ENCODE data around the gene C11orf21. TPM values are rescaled to one million over a fixed set of nuclear protein-coding genes. Genes with fewer than 3 reads are reported as not detected.

C11orf21 gene
- total and polyA plus RNA-seq, 9 of the 15 experiments (the other 6 are each of a cell fraction or from before 2014, with no cell fraction given), result 0.10 to 2.6 (median 2.0) TPM

DNA sequence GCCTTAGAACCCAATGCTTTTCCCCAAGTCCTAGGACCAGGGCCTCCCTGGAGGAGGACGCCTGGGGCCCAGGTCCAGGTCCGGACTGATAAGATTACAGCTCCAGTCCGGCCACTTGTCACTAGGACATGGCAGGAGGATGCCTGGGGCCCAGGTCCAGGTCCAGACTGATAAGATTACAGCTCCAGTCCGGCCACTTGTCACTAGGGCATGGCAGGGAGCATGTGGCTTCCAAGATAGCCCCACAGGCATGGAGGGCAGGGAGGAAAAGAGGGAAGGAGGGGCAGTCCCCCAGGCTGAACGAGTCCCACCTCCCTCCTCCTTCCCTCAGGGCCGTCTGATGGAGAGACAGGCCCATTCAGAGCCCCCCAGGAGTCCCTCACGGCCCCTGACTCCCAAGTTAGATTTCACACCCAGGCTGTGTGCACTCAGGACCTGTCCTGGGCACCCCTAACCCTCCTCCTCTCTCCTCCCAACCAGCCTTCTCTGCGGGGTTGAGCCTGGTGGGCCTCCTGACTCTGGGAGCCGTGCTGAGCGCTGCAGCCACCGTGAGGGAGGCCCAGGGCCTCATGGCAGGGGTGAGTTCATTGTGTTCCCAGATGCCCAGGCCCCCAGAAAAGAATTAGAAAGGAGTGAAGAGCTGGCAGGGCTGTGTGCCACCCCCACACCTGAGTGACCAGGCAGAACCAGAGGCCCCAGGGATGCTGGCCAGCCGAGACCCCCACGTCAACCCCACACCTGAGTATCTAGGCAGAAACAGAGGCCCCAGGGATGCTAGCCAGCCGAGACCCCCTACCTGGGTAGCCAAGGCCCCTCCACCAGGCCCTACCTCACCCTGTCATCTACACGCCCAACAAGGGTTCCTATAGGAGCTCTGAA is 2.1 kb upstream of the C11orf21 start (continued):
- TF ChIP-seq SMARCB1 (IDR thresholded peaks at IDR 0.05; ENCODE audit: insufficient read length, low read depth), result no peak
- TF ChIP-seq SP1 (CRISPR knock-in tag; IDR thresholded peaks at IDR 0.05), result peak; percentile 79
- TF ChIP-seq CREM (IDR thresholded peaks at IDR 0.05; ENCODE audit: low read depth), result peak; percentile 78
- TF ChIP-seq SMARCC2 (IDR thresholded peaks at IDR 0.05; ENCODE audit: low read depth), result peak; percentile 77; the same call in 1 of the 2 replicates
- peak; percentile 62; the same call in 1 of the 2 replicates for TF ChIP-seq ATF7 (IDR thresholded peaks at IDR 0.05)
- TF ChIP-seq NFE2 (IDR thresholded peaks at IDR 0.05; ENCODE audit: low read depth), result peak; percentile 38; the same call in 1 of the 2 replicates
- peak; percentile 97 for TF ChIP-seq HDAC2 (IDR thresholded peaks at IDR 0.05)
- peak; percentile 75 to 94; a peak in 3 of 4 replicates for TF ChIP-seq ARNT (IDR thresholded peaks at IDR 0.05)
- TF ChIP-seq ZNF589 (CRISPR knock-in tag; IDR thresholded peaks at IDR 0.05; ENCODE audit: low read depth), result peak; percentile 91
- no peak for TF ChIP-seq GTF2A2 (tag; IDR thresholded peaks at IDR 0.05)
- no peak for TF ChIP-seq HOXB6 (CRISPR knock-in tag; IDR thresholded peaks at IDR 0.05; ENCODE audit: borderline replicate concordance)
- TF ChIP-seq MEIS2 (IDR thresholded peaks at IDR 0.05; ENCODE audit: partially characterized antibody), result peak; percentile 93
- no peak for TF ChIP-seq CEBPB (tag; IDR thresholded peaks at IDR 0.05)
- peak; percentile 78; the same call in 1 of the 2 replicates for TF ChIP-seq ZNF263 (CRISPR knock-in tag; IDR thresholded peaks at IDR 0.05; ENCODE audit: borderline replicate concordance)
- TF ChIP-seq, protein P1, sequence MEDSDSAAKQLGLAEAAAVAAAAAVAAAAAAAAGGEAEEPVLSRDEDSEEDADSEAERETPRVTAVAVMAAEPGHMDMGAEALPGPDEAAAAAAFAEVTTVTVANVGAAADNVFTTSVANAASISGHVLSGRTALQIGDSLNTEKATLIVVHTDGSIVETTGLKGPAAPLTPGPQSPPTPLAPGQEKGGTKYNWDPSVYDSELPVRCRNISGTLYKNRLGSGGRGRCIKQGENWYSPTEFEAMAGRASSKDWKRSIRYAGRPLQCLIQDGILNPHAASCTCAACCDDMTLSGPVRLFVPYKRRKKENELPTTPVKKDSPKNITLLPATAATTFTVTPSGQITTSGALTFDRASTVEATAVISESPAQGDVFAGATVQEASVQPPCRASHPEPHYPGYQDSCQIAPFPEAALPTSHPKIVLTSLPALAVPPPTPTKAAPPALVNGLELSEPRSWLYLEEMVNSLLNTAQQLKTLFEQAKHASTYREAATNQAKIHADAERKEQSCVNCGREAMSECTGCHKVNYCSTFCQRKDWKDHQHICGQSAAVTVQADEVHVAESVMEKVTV (CRISPR knock-in tag; IDR thresholded peaks at IDR 0.05), result no peak
- TF ChIP-seq PML (IDR thresholded peaks at IDR 0.05; ENCODE audit: low read length), result peak; percentile 92
- TF ChIP-seq, protein P2, sequence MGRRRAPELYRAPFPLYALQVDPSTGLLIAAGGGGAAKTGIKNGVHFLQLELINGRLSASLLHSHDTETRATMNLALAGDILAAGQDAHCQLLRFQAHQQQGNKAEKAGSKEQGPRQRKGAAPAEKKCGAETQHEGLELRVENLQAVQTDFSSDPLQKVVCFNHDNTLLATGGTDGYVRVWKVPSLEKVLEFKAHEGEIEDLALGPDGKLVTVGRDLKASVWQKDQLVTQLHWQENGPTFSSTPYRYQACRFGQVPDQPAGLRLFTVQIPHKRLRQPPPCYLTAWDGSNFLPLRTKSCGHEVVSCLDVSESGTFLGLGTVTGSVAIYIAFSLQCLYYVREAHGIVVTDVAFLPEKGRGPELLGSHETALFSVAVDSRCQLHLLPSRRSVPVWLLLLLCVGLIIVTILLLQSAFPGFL (CRISPR knock-in tag; IDR thresholded peaks at IDR 0.05), result no peak
- TF ChIP-seq, protein P3, sequence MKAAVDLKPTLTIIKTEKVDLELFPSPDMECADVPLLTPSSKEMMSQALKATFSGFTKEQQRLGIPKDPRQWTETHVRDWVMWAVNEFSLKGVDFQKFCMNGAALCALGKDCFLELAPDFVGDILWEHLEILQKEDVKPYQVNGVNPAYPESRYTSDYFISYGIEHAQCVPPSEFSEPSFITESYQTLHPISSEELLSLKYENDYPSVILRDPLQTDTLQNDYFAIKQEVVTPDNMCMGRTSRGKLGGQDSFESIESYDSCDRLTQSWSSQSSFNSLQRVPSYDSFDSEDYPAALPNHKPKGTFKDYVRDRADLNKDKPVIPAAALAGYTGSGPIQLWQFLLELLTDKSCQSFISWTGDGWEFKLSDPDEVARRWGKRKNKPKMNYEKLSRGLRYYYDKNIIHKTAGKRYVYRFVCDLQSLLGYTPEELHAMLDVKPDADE (conservative IDR thresholded peaks at IDR 0.05; ENCODE audit: control insufficient read depth, low read depth, low read length), result peak; percentile 58; the same call in 1 of the 2 replicates
- no peak for TF ChIP-seq ZNF282 (CRISPR knock-in tag; IDR thresholded peaks at IDR 0.05)
- TF ChIP-seq ZNF436 (CRISPR knock-in tag; IDR thresholded peaks at IDR 0.05), result peak; percentile 50; the same call in 1 of the 2 replicates
- TF ChIP-seq ZNF586 (CRISPR knock-in tag; conservative IDR thresholded peaks at IDR 0.05), result no peak
- peak; percentile 14; the same call in 1 of the 2 replicates for TF ChIP-seq ZNF239 (CRISPR knock-in tag; IDR thresholded peaks at IDR 0.05)
- TF ChIP-seq SNAPC5 (CRISPR knock-in tag; IDR thresholded peaks at IDR 0.05), result no peak
- TF ChIP-seq NCOA2 (IDR thresholded peaks at IDR 0.05; ENCODE audit: partially characterized antibody in 2 of 2), result no peak
- peak; percentile 79 to 86 for TF ChIP-seq TBL1XR1 (IDR thresholded peaks at IDR 0.05; ENCODE audit: low read length in 2 of 2)
- peak; percentile 96 to 97 for TF ChIP-seq KDM1A (IDR thresholded peaks at IDR 0.05)

All from K562 (cell line).